OCI-LY7 (cell line): ENCODE results near the gene SRCIN1. TPM values are rescaled to one million over a fixed set of nuclear protein-coding genes. Genes with fewer than 3 reads are reported as not detected.

Experiments used
- BruUV-seq: library from RNA; stranded (reverse); fragments of 400-500 nt; replicated peaks from 2 replicates; lab custom pipeline; 2021; lab: Mats Ljungman, UMichigan
- CTCF ChIA-PET: fragments of 300-600 bp; sonication (Branson Sonifier 250); formaldehyde crosslinking; loops from one replicate; lab custom pipeline; 2022; ENCODE audit warnings: antibody characterized with exemption; ENCODE audit not compliant: unreplicated experiment; lab: Charles Lee
- POLR2A ChIA-PET: fragments of 300-600 bp; sonication (Branson Sonifier 250); formaldehyde crosslinking; loops from one replicate; lab custom pipeline; 2022; ENCODE audit warnings: antibody characterized with exemption; lab: Charles Lee
- DNase-seq: peaks from one replicate; pipeline ENCODE4 v3.0.0-alpha.2; 2015; ENCODE audit warnings: low spot score
- H2AFZ ChIP-seq: fragments of 200-600 bp; sonication (generic), shearing (Covaris generic); 2 replicates; pipeline ENCODE4 v1.6.1; 2014; ENCODE audit warnings: mild to moderate bottlenecking, antibody characterized with exemption, low read length, moderate library complexity
- H3K27ac ChIP-seq: fragments of 200-600 bp; sonication (generic); 2 replicates; pipeline ENCODE4 v1.5.1; 2014; ENCODE audit warnings: mixed run types, low read depth, mild to moderate bottlenecking, moderate library complexity, low read length, inconsistent platforms; ENCODE audit not compliant: poor library complexity, severe bottlenecking
- H3K36me3 ChIP-seq: fragments of 200-600 bp; sonication (generic); 2 replicates; pipeline ENCODE4 v1.6.1; 2014; ENCODE audit warnings: mild to moderate bottlenecking, antibody characterized with exemption, low read length, moderate library complexity, mixed read lengths; ENCODE audit not compliant: insufficient read depth
- H3K4me1 ChIP-seq: fragments of 200-600 bp; sonication (generic); 2 replicates; pipeline ENCODE4 v1.5.1; 2014; ENCODE audit warnings: mild to moderate bottlenecking, low read length; ENCODE audit not compliant: insufficient read depth, poor library complexity, severe bottlenecking
- H3K4me2 ChIP-seq: fragments of 200-600 bp; sonication (generic); 2 replicates; pipeline ENCODE4 v1.6.1; 2014; ENCODE audit warnings: mild to moderate bottlenecking, low read length
- H3K4me3 ChIP-seq: fragments of 200-600 bp; sonication (generic); 2 replicates; pipeline ENCODE4 v1.5.1; 2014; ENCODE audit warnings: mild to moderate bottlenecking, low read depth, low read length; ENCODE audit not compliant: poor library complexity, severe bottlenecking
- H3K79me2 ChIP-seq: fragments of 200-600 bp; sonication (generic); 2 replicates; pipeline ENCODE4 v1.6.1; 2016; ENCODE audit warnings: low read depth, mild to moderate bottlenecking, low read length, moderate library complexity, mixed read lengths; ENCODE audit not compliant: insufficient read depth
- H3K9me2 ChIP-seq: fragments of 200-600 bp; sonication (generic); 2 replicates; pipeline ENCODE4 v1.6.1; 2016; ENCODE audit warnings: mild to moderate bottlenecking, low read length, mixed read lengths; ENCODE audit not compliant: insufficient read depth
- H3K9me3 ChIP-seq: fragments of 200-600 bp; sonication (generic); 2 replicates; pipeline ENCODE4 v1.6.1; 2014; ENCODE audit warnings: mild to moderate bottlenecking, mixed run types, low read length, mixed read lengths
- H4K20me1 ChIP-seq: fragments of 200-600 bp; sonication (generic); 2 replicates; pipeline ENCODE4 v1.6.1; 2014; ENCODE audit warnings: mild to moderate bottlenecking, antibody characterized with exemption, low read length, moderate library complexity, mixed read lengths; ENCODE audit not compliant: insufficient read depth
- CTCF ChIP-seq: fragments of 200-600 bp; sonication (generic); conservative IDR thresholded peaks from 2 replicates; pipeline ENCODE4 v1.5.1; 2014; ENCODE audit warnings: mild to moderate bottlenecking, antibody characterized with exemption, low read length, moderate library complexity, mixed read lengths
- EZH2phosphoT487 ChIP-seq: fragments of 200-600 bp; sonication (generic); IDR thresholded peaks from 2 replicates; pipeline ENCODE4 v1.6.1; 2018; ENCODE audit warnings: low read depth, borderline replicate concordance, mild to moderate bottlenecking, mixed run types, antibody characterized with exemption, low read length, moderate library complexity, mixed read lengths
- intact Hi-C: fragments of 100-400 bp; cut with micrococcal nuclease; formaldehyde crosslinking; loops from one replicate; pipeline ENCODE4 v1.10.0; 2022; ENCODE audit not compliant: unreplicated experiment
- total RNA-seq, 2 experiments: library from RNA; depleted of rRNA in 1 of 2; stranded (reverse); fragments of >200 nt in 1 of 2; shearing (Covaris generic) in 1 of 2; gene quantifications; 2 replicates each; pipeline ENCODE4 v1.2.3, GENCODE V29; 2014 to 2022

SRCIN1 gene
- total RNA-seq, 2 experiments from 2014 or later = 1.5 to 4.6 TPM

DNA sequence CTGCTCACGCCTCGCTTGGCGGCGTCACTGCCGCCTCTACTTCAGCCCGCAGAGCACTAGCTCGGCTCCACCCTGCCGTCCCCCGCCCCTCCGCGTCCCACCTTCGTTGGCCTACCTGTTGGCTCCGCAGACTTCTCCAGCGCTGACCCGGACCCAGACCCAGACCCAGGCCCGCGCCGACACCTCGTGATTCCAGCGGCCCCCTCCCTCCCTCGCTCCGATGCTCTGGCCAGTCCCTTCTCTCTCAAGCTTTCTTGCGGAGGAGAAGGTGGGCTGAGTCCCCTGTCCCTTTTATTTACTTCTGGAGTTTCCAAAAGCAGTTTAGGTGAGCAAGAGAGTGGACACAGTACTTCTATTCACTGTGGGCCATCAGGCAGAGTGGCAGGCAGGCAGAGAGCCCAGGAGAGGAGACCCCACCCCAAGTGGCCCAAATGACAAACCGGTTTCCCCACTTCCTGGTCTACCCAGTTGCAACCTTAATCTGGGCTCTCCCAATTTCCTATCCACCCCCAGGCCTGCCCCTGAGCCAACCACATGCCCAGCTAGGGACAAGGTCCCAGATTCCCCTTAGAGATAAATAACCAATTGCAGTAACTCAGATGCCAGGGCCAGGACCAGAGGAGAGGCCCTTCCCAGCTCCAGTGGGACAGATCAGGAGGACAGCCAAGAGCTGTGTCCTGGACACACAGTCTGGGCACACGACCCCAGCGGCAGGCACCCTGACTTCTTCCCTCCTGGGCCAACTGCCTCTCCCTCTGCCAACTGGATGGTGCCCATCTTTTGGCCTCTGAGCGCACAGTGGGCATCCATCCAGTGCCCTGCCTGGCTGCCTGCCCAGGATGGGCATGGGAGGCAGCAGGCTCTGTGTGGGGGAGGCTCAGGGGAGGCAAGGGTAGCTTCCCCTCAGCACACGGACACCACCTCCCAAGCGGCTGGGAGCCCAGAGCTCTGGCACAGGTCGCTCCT is 1.2 kb upstream of the SRCIN1 start:
- Histone ChIP-seq H4K20me1 (no peaks in the 10 kb centered on the region), H3K4me1 (no peaks in the 10 kb centered on the region), H3K9me2 (no peaks in the 10 kb centered on the region), H3K9me3 (0 out of 2 replicates have a peak, but pooled peaks cover under 1% of the 10 kb centered on the region), H3K4me2 (peak overlapping the region; percentile 83; the same call in 1 of the 2 replicates), H3K4me3 (peak overlapping the region; percentile 72), H2AFZ (no peak overlapping the region), H3K36me3 (no peaks in the 10 kb centered on the region), H3K27ac (no peak overlapping the region), H3K79me2 (no peaks in the 10 kb centered on the region)
- BruUV-seq = no TSS peak
- TF ChIP-seq EZH2phosphoT487 (no peak), CTCF (peak; percentile 31)
- ChIA-PET POLR2A (no interaction called here), CTCF (interaction anchor here (0.7 kb wide), 1 partner anchor 48 kb away, joined by 4 read pairs; no protein-coding TSS in a partner anchor)
- intact Hi-C loops = loop anchor here (5.0 kb wide), 1 partner anchor 55 kb away; no protein-coding TSS in a partner anchor
- no peak for DNase-seq

- Histone ChIP-seq H3K27ac (no peak overlapping the region), H3K4me2 (peak overlapping the region; percentile 83), H3K9me3 (no peaks in the 10 kb centered on the region), H4K20me1 (no peaks in the 10 kb centered on the region), H3K4me1 (no peaks in the 10 kb centered on the region), H3K4me3 (peak overlapping the region; percentile 72), H3K9me2 (no peaks in the 10 kb centered on the region), H3K36me3 (no peaks in the 10 kb centered on the region), H2AFZ (no peak overlapping the region), H3K79me2 (no peaks in the 10 kb centered on the region)
- intact Hi-C loops = loop anchor here (5.0 kb wide), 1 partner anchor 57 kb away; no protein-coding TSS in a partner anchor
- no peak for DNase-seq
- no TSS peak for BruUV-seq
- CTCF ChIA-PET = no interaction called here
- POLR2A ChIA-PET = interaction anchor here (0.6 kb wide), 1 partner anchor 892 kb away, joined by 4 read pairs; no protein-coding TSS in a partner anchor
- TF ChIP-seq EZH2phosphoT487 (no peak), CTCF (no peak)
Measured at GRCh38 chr17:38605411-38605840, 326 bp downstream of the SRCIN1 start.
